ENCODE data around the gene ATG2B.
A peak's percentile ranks its signal among the peaks of the same experiment; 100 is the strongest.

The ATG2B gene

GRCh38 chr14:96268431-96269358, 94.4 kb downstream of the ATG2B start:
- H3K23ac ChIP-seq (ENCODE audit: low read length): no peak overlapping the region

GRCh38 chr14:96267916-96268315, 95.2 kb downstream of the ATG2B start:
- no peaks in the 10 kb centered on the region for H3K79me1 ChIP-seq (ENCODE audit: low read length)
- no peaks in the 10 kb centered on the region for H3K79me2 ChIP-seq (ENCODE audit: control insufficient read depth, insufficient read depth, low read length)
- H3K4me3 ChIP-seq (ENCODE audit: low read length): no peak overlapping the region
- no peak for DNase-seq
- no peak overlapping the region for H3K4ac ChIP-seq (ENCODE audit: low read depth, low read length)
- H3K56ac ChIP-seq (ENCODE audit: low read length): no peak overlapping the region
- H3K27me3 ChIP-seq (ENCODE audit: insufficient read depth, low read length, poor library complexity): no peaks in the 10 kb centered on the region
- H3K18ac ChIP-seq (ENCODE audit: low read length): no peak overlapping the region
- no peak overlapping the region for H3K9ac ChIP-seq (ENCODE audit: low read length)
- H3K4me2 ChIP-seq (ENCODE audit: low read length): no peak overlapping the region
- H3K4me1 ChIP-seq (ENCODE audit: control insufficient read depth, low read depth, low read length): no peaks in the 10 kb centered on the region
- no peak overlapping the region for H4K8ac ChIP-seq (ENCODE audit: low read depth, low read length)
- H3K23ac ChIP-seq (ENCODE audit: low read length): no peak overlapping the region
- H2BK15ac ChIP-seq (replicated peaks; ENCODE audit: low read depth): no peak overlapping the region
- no peaks in the 10 kb centered on the region for H3K36me3 ChIP-seq (ENCODE audit: control insufficient read depth, insufficient read depth, low read length)
- WGBS (ENCODE audit: extremely low coverage, insufficient coverage, low lambda C conversion rate): no CpG with 5 or more reads among the region's 5 CpGs
- H2BK120ac ChIP-seq (ENCODE audit: low read depth, low read length): no peak overlapping the region
- no peak overlapping the region for H2BK5ac ChIP-seq (ENCODE audit: low read length)
- no peak overlapping the region for H2AK5ac ChIP-seq (ENCODE audit: low read length)
- no peak overlapping the region for H3K27ac ChIP-seq (ENCODE audit: low read depth, low read length)
- no peak overlapping the region for H4K5ac ChIP-seq (ENCODE audit: low read length)

More at GRCh38 chr14:96268431-96269358, 94.4 kb downstream of the ATG2B start:
- no peak overlapping the region for H2BK120ac ChIP-seq (ENCODE audit: low read depth, low read length)
- H2BK15ac ChIP-seq (replicated peaks; ENCODE audit: low read depth): no peak overlapping the region
- H3K36me3 ChIP-seq (ENCODE audit: control insufficient read depth, insufficient read depth, low read length): no peaks in the 10 kb centered on the region
- H3K4ac ChIP-seq (ENCODE audit: low read depth, low read length): no peak overlapping the region
- no peak overlapping the region for H3K27ac ChIP-seq (ENCODE audit: low read depth, low read length)
- no CpG with 5 or more reads among the region's 22 CpGs for WGBS (ENCODE audit: extremely low coverage, insufficient coverage, low lambda C conversion rate)
- no peak overlapping the region for H3K4me2 ChIP-seq (ENCODE audit: low read length)
- H4K8ac ChIP-seq (ENCODE audit: low read depth, low read length): no peak overlapping the region
- DNase-seq: no peak
- no peak overlapping the region for H3K4me3 ChIP-seq (ENCODE audit: low read length)
- no peak overlapping the region for H3K18ac ChIP-seq (ENCODE audit: low read length)
- no peak overlapping the region for H2AK5ac ChIP-seq (ENCODE audit: low read length)
- H4K5ac ChIP-seq (ENCODE audit: low read length): no peak overlapping the region
- no peak overlapping the region for H3K56ac ChIP-seq (ENCODE audit: low read length)
- H3K9ac ChIP-seq (ENCODE audit: low read length): no peak overlapping the region
- no peak overlapping the region for H2BK5ac ChIP-seq (ENCODE audit: low read length)
- no peaks in the 10 kb centered on the region for H3K4me1 ChIP-seq (ENCODE audit: control insufficient read depth, low read depth, low read length)
- H3K27me3 ChIP-seq (ENCODE audit: insufficient read depth, low read length, poor library complexity): no peaks in the 10 kb centered on the region
- H3K79me2 ChIP-seq (ENCODE audit: control insufficient read depth, insufficient read depth, low read length): no peaks in the 10 kb centered on the region
- H3K79me1 ChIP-seq (ENCODE audit: low read length): no peaks in the 10 kb centered on the region

GRCh38 chr14:96267336-96267735, 95.8 kb downstream of the ATG2B start:
- no CpG with 5 or more reads among the region's 3 CpGs for WGBS (ENCODE audit: extremely low coverage, insufficient coverage, low lambda C conversion rate)
- Histone ChIP-seq H3K4me1 (ENCODE audit: control insufficient read depth, low read depth, low read length) (no peaks in the 10 kb centered on the region), H2BK15ac (replicated peaks; ENCODE audit: low read depth) (no peak overlapping the region), H3K9ac (ENCODE audit: low read length) (no peak overlapping the region), H3K27ac (ENCODE audit: low read depth, low read length) (no peak overlapping the region), H3K36me3 (ENCODE audit: control insufficient read depth, insufficient read depth, low read length) (no peaks in the 10 kb centered on the region), H3K4me2 (ENCODE audit: low read length) (no peak overlapping the region), H4K5ac (ENCODE audit: low read length) (no peak overlapping the region), H3K79me2 (ENCODE audit: control insufficient read depth, insufficient read depth, low read length) (no peaks in the 10 kb centered on the region), H4K8ac (ENCODE audit: low read depth, low read length) (no peak overlapping the region), H3K23ac (ENCODE audit: low read length) (no peak overlapping the region), H3K56ac (ENCODE audit: low read length) (no peak overlapping the region), H3K79me1 (ENCODE audit: low read length) (no peaks in the 10 kb centered on the region), H3K4me3 (ENCODE audit: low read length) (no peak overlapping the region), H3K27me3 (ENCODE audit: insufficient read depth, low read length, poor library complexity) (no peaks in the 10 kb centered on the region), H2BK120ac (ENCODE audit: low read depth, low read length) (no peak overlapping the region), H2AK5ac (ENCODE audit: low read length) (no peak overlapping the region), H3K18ac (ENCODE audit: low read length) (no peak overlapping the region), H3K4ac (ENCODE audit: low read depth, low read length) (no peak overlapping the region), H2BK5ac (ENCODE audit: low read length) (no peak overlapping the region)
- DNase-seq: peak; percentile 25

GRCh38 chr14:96265383-96266095, 97.6 kb downstream of the ATG2B start:
- H3K79me2 ChIP-seq (ENCODE audit: control insufficient read depth, insufficient read depth, low read length): no peaks in the 10 kb centered on the region
- no peak overlapping the region for H2BK5ac ChIP-seq (ENCODE audit: low read length)
- H3K9ac ChIP-seq (ENCODE audit: low read length): no peak overlapping the region
- H3K4me1 ChIP-seq (ENCODE audit: control insufficient read depth, low read depth, low read length): no peaks in the 10 kb centered on the region
- DNase-seq: no peak
- H3K27ac ChIP-seq (ENCODE audit: low read depth, low read length): no peak overlapping the region
- no peak overlapping the region for H2AK5ac ChIP-seq (ENCODE audit: low read length)
- no peaks in the 10 kb centered on the region for H3K79me1 ChIP-seq (ENCODE audit: low read length)
- no peaks in the 10 kb centered on the region for H3K27me3 ChIP-seq (ENCODE audit: insufficient read depth, low read length, poor library complexity)
- no peak overlapping the region for H3K4me2 ChIP-seq (ENCODE audit: low read length)
- H3K18ac ChIP-seq (ENCODE audit: low read length): no peak overlapping the region
- H3K36me3 ChIP-seq (ENCODE audit: control insufficient read depth, insufficient read depth, low read length): no peaks in the 10 kb centered on the region
- H3K23ac ChIP-seq (ENCODE audit: low read length): no peak overlapping the region
- no peak overlapping the region for H4K5ac ChIP-seq (ENCODE audit: low read length)
- H3K4ac ChIP-seq (ENCODE audit: low read depth, low read length): no peak overlapping the region
- no peak overlapping the region for H3K4me3 ChIP-seq (ENCODE audit: low read length)
- H2BK120ac ChIP-seq (ENCODE audit: low read depth, low read length): no peak overlapping the region
- no peak overlapping the region for H3K56ac ChIP-seq (ENCODE audit: low read length)
- no peak overlapping the region for H4K8ac ChIP-seq (ENCODE audit: low read depth, low read length)
- no peak overlapping the region for H2BK15ac ChIP-seq (replicated peaks; ENCODE audit: low read depth)
- WGBS (ENCODE audit: extremely low coverage, insufficient coverage, low lambda C conversion rate): no CpG with 5 or more reads among the region's 16 CpGs

- H3K4me2 ChIP-seq (ENCODE audit: low read length): no peak overlapping the region
- H3K79me2 ChIP-seq (ENCODE audit: control insufficient read depth, insufficient read depth, low read length): no peaks in the 10 kb centered on the region
- H3K36me3 ChIP-seq (ENCODE audit: control insufficient read depth, insufficient read depth, low read length): no peaks in the 10 kb centered on the region
- no peak overlapping the region for H2AK5ac ChIP-seq (ENCODE audit: low read length)
- no peak overlapping the region for H2BK15ac ChIP-seq (replicated peaks; ENCODE audit: low read depth)
- no peak overlapping the region for H3K18ac ChIP-seq (ENCODE audit: low read length)
- peak; percentile 66 for DNase-seq
- no peak overlapping the region for H4K8ac ChIP-seq (ENCODE audit: low read depth, low read length)
- no CpG with 5 or more reads among the region's 3 CpGs for WGBS (ENCODE audit: extremely low coverage, insufficient coverage, low lambda C conversion rate)
- H3K23ac ChIP-seq (ENCODE audit: low read length): no peak overlapping the region
- no peak overlapping the region for H4K5ac ChIP-seq (ENCODE audit: low read length)
- no peaks in the 10 kb centered on the region for H3K27me3 ChIP-seq (ENCODE audit: insufficient read depth, low read length, poor library complexity)
- H3K79me1 ChIP-seq (ENCODE audit: low read length): no peaks in the 10 kb centered on the region
- no peak overlapping the region for H3K56ac ChIP-seq (ENCODE audit: low read length)
- H2BK120ac ChIP-seq (ENCODE audit: low read depth, low read length): no peak overlapping the region
- no peak overlapping the region for H2BK5ac ChIP-seq (ENCODE audit: low read length)
- no peaks in the 10 kb centered on the region for H3K4me1 ChIP-seq (ENCODE audit: control insufficient read depth, low read depth, low read length)
- no peak overlapping the region for H3K9ac ChIP-seq (ENCODE audit: low read length)
- no peak overlapping the region for H3K27ac ChIP-seq (ENCODE audit: low read depth, low read length)
- H3K4me3 ChIP-seq (ENCODE audit: low read length): no peak overlapping the region
- no peak overlapping the region for H3K4ac ChIP-seq (ENCODE audit: low read depth, low read length)
Measured at GRCh38 chr14:96264853-96265252, 98.3 kb downstream of the ATG2B start.
